Measurements from ENCODE around the gene XG.
"Not testable (repeated sequence)": the region's sequence is repeated elsewhere in the genome, so short reads cannot be mapped to it uniquely, and the experiment has no call there.

XG gene

GRCh38 chrX:2748815-2749188 is 3.0 kb upstream of the XG start:
- H2AFZ ChIP-seq (ENCODE audit: low read length) = no peak overlapping the region
- no peak overlapping the region for H3K27ac ChIP-seq (ENCODE audit: low read depth, low read length, poor library complexity, severe bottlenecking)
- H3K9me3 ChIP-seq (ENCODE audit: low read length) = no peaks in the 10 kb centered on the region
- TF ChIP-seq CTCF (IDR thresholded peaks at IDR 0.05; ENCODE audit: low read length) (no peak), EZH2 (IDR thresholded peaks at IDR 0.05; ENCODE audit: borderline replicate concordance, low read length) (no peak)
- H3K36me3 ChIP-seq (ENCODE audit: insufficient read depth, low read length) = no peaks in the 10 kb centered on the region
- no peak overlapping the region for H3K4me2 ChIP-seq (ENCODE audit: low read length)
- H3K4me3 ChIP-seq (ENCODE audit: low read depth, low read length, poor library complexity, severe bottlenecking) = no peak overlapping the region
- no peaks in the 10 kb centered on the region for H3K27me3 ChIP-seq (ENCODE audit: insufficient read depth, low read length)
- H3K9me2 ChIP-seq (ENCODE audit: low read depth, low read length) = no peaks in the 10 kb centered on the region
- no peak overlapping the region for H3K9ac ChIP-seq (ENCODE audit: low read length)
- no peaks in the 10 kb centered on the region for H4K20me1 ChIP-seq (ENCODE audit: insufficient read depth, low read length)
- no peaks in the 10 kb centered on the region for H3K79me2 ChIP-seq (ENCODE audit: insufficient read depth, low read length)
- no peaks in the 10 kb centered on the region for H3K4me1 ChIP-seq (ENCODE audit: insufficient read depth, low read length, severe bottlenecking)
- no peaks in the 10 kb centered on the region for H3F3A ChIP-seq (ENCODE audit: insufficient read depth, low read length)

- H3K4me1 ChIP-seq (ENCODE audit: insufficient read depth, low read length, severe bottlenecking) = no peaks in the 10 kb centered on the region
- no peaks in the 10 kb centered on the region for H3K79me2 ChIP-seq (ENCODE audit: insufficient read depth, low read length)
- H2AFZ ChIP-seq (ENCODE audit: low read length) = no peak overlapping the region
- no peak overlapping the region for H3K27ac ChIP-seq (ENCODE audit: low read depth, low read length, poor library complexity, severe bottlenecking)
- H3K36me3 ChIP-seq (ENCODE audit: insufficient read depth, low read length) = no peaks in the 10 kb centered on the region
- no peak overlapping the region for H3K4me2 ChIP-seq (ENCODE audit: low read length)
- TF ChIP-seq CTCF (IDR thresholded peaks at IDR 0.05; ENCODE audit: low read length) (no peak), EZH2 (IDR thresholded peaks at IDR 0.05; ENCODE audit: borderline replicate concordance, low read length) (no peak)
- H3F3A ChIP-seq (ENCODE audit: insufficient read depth, low read length) = no peaks in the 10 kb centered on the region
- no peak overlapping the region for H3K9ac ChIP-seq (ENCODE audit: low read length)
- no peaks in the 10 kb centered on the region for H3K27me3 ChIP-seq (ENCODE audit: insufficient read depth, low read length)
- no peaks in the 10 kb centered on the region for H4K20me1 ChIP-seq (ENCODE audit: insufficient read depth, low read length)
- H3K9me3 ChIP-seq (ENCODE audit: low read length) = no peaks in the 10 kb centered on the region
- no peaks in the 10 kb centered on the region for H3K9me2 ChIP-seq (ENCODE audit: low read depth, low read length)
- H3K4me3 ChIP-seq (ENCODE audit: low read depth, low read length, poor library complexity, severe bottlenecking) = no peak overlapping the region
These were observed 549 bp upstream of the XG start for GRCh38 chrX:2751291-2751690.

GRCh38 chrX:2752441-2752840 is 601 bp downstream of the XG start:
- not testable (repeated sequence) for H3K4me3 ChIP-seq (ENCODE audit: low read depth, low read length, poor library complexity, severe bottlenecking); H3K9me3 ChIP-seq (ENCODE audit: low read length); H4K20me1 ChIP-seq (ENCODE audit: insufficient read depth, low read length); H3K9me2 ChIP-seq (ENCODE audit: low read depth, low read length); H3K27me3 ChIP-seq (ENCODE audit: insufficient read depth, low read length); H3K9ac ChIP-seq (ENCODE audit: low read length); H3K36me3 ChIP-seq (ENCODE audit: insufficient read depth, low read length); H2AFZ ChIP-seq (ENCODE audit: low read length); H3K4me1 ChIP-seq (ENCODE audit: insufficient read depth, low read length, severe bottlenecking); H3K4me2 ChIP-seq (ENCODE audit: low read length); H3F3A ChIP-seq (ENCODE audit: insufficient read depth, low read length); H3K27ac ChIP-seq (ENCODE audit: low read depth, low read length, poor library complexity, severe bottlenecking); H3K79me2 ChIP-seq (ENCODE audit: insufficient read depth, low read length)

- H3K27ac ChIP-seq (ENCODE audit: low read depth, low read length, poor library complexity, severe bottlenecking); H3K4me2 ChIP-seq (ENCODE audit: low read length); H3K79me2 ChIP-seq (ENCODE audit: insufficient read depth, low read length); H3K4me3 ChIP-seq (ENCODE audit: low read depth, low read length, poor library complexity, severe bottlenecking); H3K27me3 ChIP-seq (ENCODE audit: insufficient read depth, low read length); H2AFZ ChIP-seq (ENCODE audit: low read length); H3K4me1 ChIP-seq (ENCODE audit: insufficient read depth, low read length, severe bottlenecking); H4K20me1 ChIP-seq (ENCODE audit: insufficient read depth, low read length); H3K9me3 ChIP-seq (ENCODE audit: low read length); H3K36me3 ChIP-seq (ENCODE audit: insufficient read depth, low read length); H3K9me2 ChIP-seq (ENCODE audit: low read depth, low read length); H3F3A ChIP-seq (ENCODE audit: insufficient read depth, low read length); H3K9ac ChIP-seq (ENCODE audit: low read length): not testable (repeated sequence)
These were observed 3.4 kb downstream of the XG start for GRCh38 chrX:2755163-2755715.

Measured in OCI-LY1 (cell line).